Testis (tissue), 2 donors: ENCODE measurements around the gene PTPRD.

ENCODE experiments used
- POLR2A ChIP-seq: fragments of 450-650 bp; IDR thresholded peaks from one replicate; pipeline ENCODE4 v1.6.1; 2017; ENCODE audit warnings: antibody characterized with exemption, mild to moderate bottlenecking, moderate library complexity
- TF ChIP-seq, protein P1 (sequence below), 3 experiments: fragments of 450-650 bp in 2 of 3; fragments of 200-600 bp in 1 of 3; sonication (generic) in 1 of 3; IDR thresholded peaks; one replicate each; pipeline ENCODE4 v1.5.1; 2016 to 2019; ENCODE audit warnings: antibody characterized with exemption in 3 of 3, mild to moderate bottlenecking in 2 of 3, moderate library complexity in 1 of 3

DNA sequence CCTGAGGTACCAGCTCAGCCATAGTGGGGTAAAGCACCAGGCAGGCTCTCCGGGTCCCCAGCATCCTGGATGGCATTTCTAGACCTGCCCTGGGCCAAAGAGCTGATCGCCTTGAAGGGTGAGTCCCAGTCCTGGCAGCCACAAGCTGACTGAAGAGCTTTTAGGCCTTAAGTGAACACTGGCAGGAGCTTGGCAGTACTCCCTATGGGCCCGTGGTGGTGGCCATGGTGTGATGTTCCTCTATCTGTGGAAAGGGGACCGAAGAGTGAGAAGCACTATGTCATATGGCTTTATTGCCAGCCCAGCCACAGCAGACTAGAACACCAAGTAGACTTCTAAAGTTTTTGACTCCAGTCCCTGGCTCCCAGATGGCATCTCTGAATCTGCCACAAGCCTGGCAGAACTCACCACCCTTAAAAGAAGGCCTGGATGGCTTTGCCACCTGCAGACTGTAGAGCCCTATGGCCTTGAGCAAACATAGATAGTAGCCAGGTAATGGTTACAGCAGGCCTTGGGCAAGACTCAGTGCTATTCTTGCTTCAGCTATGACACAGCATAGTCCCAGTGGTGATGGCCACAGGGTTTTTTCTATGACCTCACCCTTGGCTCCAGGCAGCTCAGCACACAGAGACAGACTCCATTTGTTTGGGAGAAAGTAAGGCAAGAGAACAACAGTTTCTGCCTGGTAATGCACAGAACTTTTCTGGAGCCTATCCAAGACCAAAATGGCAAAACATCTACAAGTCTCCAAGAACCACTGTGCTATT, 2011.7 kb downstream of the PTPRD start:
- TF ChIP-seq, protein P1, sequence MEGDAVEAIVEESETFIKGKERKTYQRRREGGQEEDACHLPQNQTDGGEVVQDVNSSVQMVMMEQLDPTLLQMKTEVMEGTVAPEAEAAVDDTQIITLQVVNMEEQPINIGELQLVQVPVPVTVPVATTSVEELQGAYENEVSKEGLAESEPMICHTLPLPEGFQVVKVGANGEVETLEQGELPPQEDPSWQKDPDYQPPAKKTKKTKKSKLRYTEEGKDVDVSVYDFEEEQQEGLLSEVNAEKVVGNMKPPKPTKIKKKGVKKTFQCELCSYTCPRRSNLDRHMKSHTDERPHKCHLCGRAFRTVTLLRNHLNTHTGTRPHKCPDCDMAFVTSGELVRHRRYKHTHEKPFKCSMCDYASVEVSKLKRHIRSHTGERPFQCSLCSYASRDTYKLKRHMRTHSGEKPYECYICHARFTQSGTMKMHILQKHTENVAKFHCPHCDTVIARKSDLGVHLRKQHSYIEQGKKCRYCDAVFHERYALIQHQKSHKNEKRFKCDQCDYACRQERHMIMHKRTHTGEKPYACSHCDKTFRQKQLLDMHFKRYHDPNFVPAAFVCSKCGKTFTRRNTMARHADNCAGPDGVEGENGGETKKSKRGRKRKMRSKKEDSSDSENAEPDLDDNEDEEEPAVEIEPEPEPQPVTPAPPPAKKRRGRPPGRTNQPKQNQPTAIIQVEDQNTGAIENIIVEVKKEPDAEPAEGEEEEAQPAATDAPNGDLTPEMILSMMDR (IDR thresholded peaks at IDR 0.05), result no peak
- no peak for TF ChIP-seq POLR2A
